H1 (cell line): ENCODE results near the gene TBCD. TPM values are rescaled to one million over a fixed set of nuclear protein-coding genes. Genes with fewer than 3 reads are reported as not detected.

Experiments
- CTCF ChIA-PET: fragments of 300-600 bp; sonication (Branson Sonifier 250); formaldehyde crosslinking; loops from one replicate; lab custom pipeline; 2021; ENCODE audit not compliant: partially characterized antibody; lab: Charles Lee
- POLR2A ChIA-PET: fragments of 300-600 bp; sonication (Branson Sonifier 250); formaldehyde crosslinking; loops from one replicate; lab custom pipeline; 2021; ENCODE audit warnings: inconsistent platforms; ENCODE audit not compliant: partially characterized antibody; lab: Charles Lee
- DNase-seq, 2 experiments: peaks; one replicate each; pipeline versions ENCODE4 v3.0.0 to v3.0.0-alpha.2; 2010 to 2022; ENCODE audit warnings: low spot score in 2 of 2, low read depth in 1 of 2, mixed read lengths in 1 of 2
- FAIRE-seq: peaks from 2 replicates; lab custom pipeline; 2011; peaks lifted over from hg19 to GRCh38; lab: Jason Lieb, UNC
- H2AFZ ChIP-seq: 2 replicates; pipeline ENCODE4 v1.8.1; 2012; ENCODE audit warnings: low read length, inconsistent platforms
- H2AK5ac ChIP-seq: 2 replicates; pipeline ENCODE4 v1.6.1; 2013; ENCODE audit warnings: low read depth, low read length
- H2BK120ac ChIP-seq: replicated peaks from 2 replicates; pipeline ENCODE3; 2013; ENCODE audit warnings: low read depth, low read length, inconsistent platforms
- H2BK12ac ChIP-seq: 2 replicates; pipeline ENCODE4 v1.6.1; 2013; ENCODE audit warnings: low read depth, low read length
- H2BK15ac ChIP-seq: 2 replicates; pipeline ENCODE4 v1.6.1; 2013; ENCODE audit warnings: low read length
- H2BK20ac ChIP-seq: 2 replicates; pipeline ENCODE4 v1.6.1; 2013; ENCODE audit warnings: low read length
- H2BK5ac ChIP-seq: 2 replicates; pipeline ENCODE4 v1.6.1; 2013; ENCODE audit warnings: low read depth, low read length
- H3K14ac ChIP-seq: 2 replicates; pipeline ENCODE4 v1.6.1; 2013; ENCODE audit warnings: inconsistent platforms; ENCODE audit not compliant: insufficient read length
- H3K18ac ChIP-seq: 2 replicates; pipeline ENCODE4 v1.6.1; 2013; ENCODE audit warnings: low read length; ENCODE audit errors: extremely low read depth
- H3K23ac ChIP-seq: 2 replicates; pipeline ENCODE4 v1.6.1; 2013; ENCODE audit warnings: inconsistent platforms; ENCODE audit not compliant: insufficient read length
- H3K23me2 ChIP-seq: 2 replicates; pipeline ENCODE4 v1.6.1; 2013; ENCODE audit warnings: low read depth, low read length
- H3K27ac ChIP-seq: 2 replicates; pipeline ENCODE4 v1.6.1; 2011; ENCODE audit warnings: low read depth, low read length, inconsistent platforms
- H3K27me3 ChIP-seq, 4 experiments: replicated peaks in 1 of 4; 1 replicate in 1 of 4; 2 replicates in 3 of 4; pipeline versions ENCODE4 v1.6.1 to v1.8.1; 2011 to 2013; ENCODE audit warnings: low read length in 3 of 4, mild to moderate bottlenecking in 3 of 4, inconsistent platforms in 2 of 4, mixed read lengths in 2 of 4, moderate library complexity in 1 of 4; ENCODE audit not compliant: control insufficient read depth in 3 of 4, insufficient read depth in 3 of 4; ENCODE audit errors: extremely low read depth in 1 of 4
- H3K36me3 ChIP-seq, 4 experiments: 2 replicates each; pipeline versions ENCODE4 v1.6.1 to v1.8.1; 2011 to 2013; ENCODE audit warnings: mild to moderate bottlenecking in 4 of 4, low read length in 3 of 4, moderate library complexity in 2 of 4, control low read depth in 1 of 4, inconsistent platforms in 1 of 4; ENCODE audit not compliant: insufficient read depth in 4 of 4, control insufficient read depth in 2 of 4
- H3K4ac ChIP-seq: replicated peaks from 2 replicates; pipeline ENCODE3; 2013; ENCODE audit warnings: low read length, low read depth, mixed read lengths, inconsistent platforms; ENCODE audit not compliant: insufficient read length
- H3K4me1 ChIP-seq, 4 experiments: replicated peaks in 1 of 4; 1 replicate in 1 of 4; 2 replicates in 3 of 4; pipeline versions ENCODE4 v1.6.1 to v1.8.1; 2011 to 2013; ENCODE audit warnings: low read length in 3 of 4, inconsistent platforms in 2 of 4, mixed read lengths in 1 of 4; ENCODE audit not compliant: insufficient read depth in 4 of 4, control insufficient read depth in 3 of 4
- H3K4me2 ChIP-seq, 2 experiments: 2 replicates each; pipeline versions ENCODE4 v1.6.1 to v1.8.1; 2011 to 2013; ENCODE audit warnings: low read depth in 2 of 2, low read length in 2 of 2, control low read depth in 1 of 2, inconsistent platforms in 1 of 2, mild to moderate bottlenecking in 1 of 2; ENCODE audit not compliant: insufficient read depth in 1 of 2
- H3K4me3 ChIP-seq, 4 experiments: fragments of 200-600, 300-600 bp in 1 of 4; sonication (generic), shearing (Covaris generic), sonication (Bioruptor Twin) in 1 of 4; 2 replicates each; pipeline versions ENCODE4 v1.5.1 to v1.8.1; 2011 to 2016; ENCODE audit warnings: low read length in 4 of 4, low read depth in 3 of 4, control low read depth in 2 of 4, inconsistent platforms in 2 of 4, mild to moderate bottlenecking in 2 of 4, mixed read lengths in 1 of 4, moderate library complexity in 1 of 4; ENCODE audit not compliant: insufficient read depth in 2 of 4; ENCODE audit errors: extremely low read depth in 1 of 4
- H3K56ac ChIP-seq: replicated peaks from 2 replicates; pipeline ENCODE3; 2013; ENCODE audit warnings: low read depth, mild to moderate bottlenecking, mixed read lengths, low read length, inconsistent platforms; ENCODE audit not compliant: insufficient read length
- H3K79me1 ChIP-seq: 2 replicates; pipeline ENCODE4 v1.6.1; 2013; ENCODE audit warnings: low read depth, low read length, control low read depth
- H3K79me2 ChIP-seq, 2 experiments: 2 replicates each; pipeline versions ENCODE4 v1.6.1 to v1.8.1; 2012 to 2013; ENCODE audit warnings: low read length in 2 of 2, mild to moderate bottlenecking in 2 of 2, inconsistent platforms in 1 of 2; ENCODE audit not compliant: insufficient read depth in 2 of 2, control insufficient read depth in 1 of 2
- H3K9ac ChIP-seq, 4 experiments: replicated peaks in 1 of 4; 1 replicate in 1 of 4; 2 replicates in 3 of 4; pipeline versions ENCODE4 v1.6.1 to v1.8.1; 2011 to 2013; ENCODE audit warnings: low read depth in 3 of 4, low read length in 3 of 4, control low read depth in 2 of 4, mild to moderate bottlenecking in 2 of 4, moderate library complexity in 2 of 4, inconsistent platforms in 1 of 4; ENCODE audit errors: extremely low read depth in 1 of 4
- H3K9me3 ChIP-seq, 2 experiments: 2 replicates each; pipeline versions ENCODE4 v1.6.1 to v1.8.1; 2012 to 2013; ENCODE audit warnings: mild to moderate bottlenecking in 2 of 2, moderate library complexity in 2 of 2, control low read depth in 1 of 2, inconsistent platforms in 1 of 2, low read depth in 1 of 2, low read length in 1 of 2, mixed read lengths in 1 of 2; ENCODE audit not compliant: insufficient read depth in 2 of 2
- H4K20me1 ChIP-seq, 2 experiments: replicated peaks in 1 of 2; 2 replicates each; pipeline versions ENCODE3 to v1.8.1; 2011 to 2013; ENCODE audit warnings: inconsistent platforms in 2 of 2, low read length in 2 of 2, mild to moderate bottlenecking in 1 of 2; ENCODE audit not compliant: insufficient read depth in 2 of 2, control insufficient read depth in 1 of 2
- H4K5ac ChIP-seq: 2 replicates; pipeline ENCODE4 v1.6.1; 2013; ENCODE audit warnings: low read length, low read depth, mixed read lengths, inconsistent platforms; ENCODE audit not compliant: insufficient read length
- H4K8ac ChIP-seq: 2 replicates; pipeline ENCODE4 v1.8.0; 2013; ENCODE audit warnings: mild to moderate bottlenecking, moderate library complexity, low read length, inconsistent platforms; ENCODE audit not compliant: insufficient read depth; ENCODE audit errors: extremely low read depth
- H4K91ac ChIP-seq: replicated peaks from 2 replicates; pipeline ENCODE3; 2013; ENCODE audit warnings: low read length, mixed read lengths, inconsistent platforms; ENCODE audit not compliant: insufficient read length
- BRCA1 ChIP-seq: IDR thresholded peaks from 2 replicates; pipeline ENCODE4 v1.6.1; 2012; ENCODE audit warnings: low read depth, low read length, improper control_type of control experiment
- CBX5 ChIP-seq: fragments of 300-800, 300-1000 bp; sonication (generic); IDR thresholded peaks from 2 replicates; pipeline ENCODE4 v1.7.1; 2016; ENCODE audit warnings: antibody characterized with exemption, low read length, low read depth
- CHD2 ChIP-seq: IDR thresholded peaks from 2 replicates; pipeline ENCODE4 v1.6.1; 2012; ENCODE audit warnings: low read length, improper control_type of control experiment
- GTF2F1 ChIP-seq: IDR thresholded peaks from 2 replicates; pipeline ENCODE4 v1.6.1; 2012; ENCODE audit warnings: low read depth, low read length, improper control_type of control experiment, borderline replicate concordance
- JUN ChIP-seq: IDR thresholded peaks from 2 replicates; pipeline ENCODE4 v1.6.1; 2011; ENCODE audit warnings: low read depth, mild to moderate bottlenecking, improper control_type of control experiment, low read length
- KDM5A ChIP-seq: fragments of 200-600 bp; IDR thresholded peaks from 2 replicates; pipeline ENCODE4 v1.7.1; 2012; ENCODE audit warnings: mild to moderate bottlenecking, low read length, inconsistent platforms, mixed read lengths
- MAFK ChIP-seq: IDR thresholded peaks from 2 replicates; pipeline ENCODE4 v1.6.1; 2012; ENCODE audit warnings: low read depth, mild to moderate bottlenecking, improper control_type of control experiment, low read length
- RAD21 ChIP-seq, 2 experiments: IDR thresholded peaks in 1 of 2; conservative IDR thresholded peaks in 1 of 2; 2 replicates each; pipeline ENCODE4 v1.6.1; 2011; ENCODE audit warnings: low read depth in 2 of 2, low read length in 2 of 2, improper control_type of control experiment in 1 of 2, inconsistent platforms in 1 of 2, mild to moderate bottlenecking in 1 of 2, moderate library complexity in 1 of 2
- RNF2 ChIP-seq: fragments of 200-900, 300-1000 bp; sonication (generic); IDR thresholded peaks from 2 replicates; pipeline ENCODE4 v1.7.1; 2016; ENCODE audit warnings: borderline replicate concordance, low read depth, mild to moderate bottlenecking, antibody characterized with exemption, low read length; ENCODE audit not compliant: poor library complexity, severe bottlenecking; ENCODE audit errors: missing control alignments
- SUZ12 ChIP-seq: fragments of 200-600 bp; sonication (generic); IDR thresholded peaks from 2 replicates; pipeline ENCODE4 v1.6.1; 2012; ENCODE audit warnings: mild to moderate bottlenecking, inconsistent platforms, low read length, moderate library complexity, mixed read lengths
- WGBS, 2 experiments: shearing (Covaris generic) in 1 of 2; methylation state at CpG; one replicate each; pipeline versions ENCODE4 v1.1.6 to v1.1.7; 2013 to 2015; ENCODE audit warnings: low lambda C conversion rate in 2 of 2, mixed read lengths in 2 of 2, inconsistent platforms in 1 of 2, low coverage in 1 of 2, missing lambda C conversion rate in 1 of 2; ENCODE audit not compliant: insufficient replicate concordance in 2 of 2, insufficient coverage in 1 of 2, insufficient read length in 1 of 2; ENCODE audit errors: extremely low coverage in 1 of 2, missing lambda C conversion rate in 1 of 2; 5-methylcytosine and 5-hydroxymethylcytosine counted together
- polyA plus RNA-seq, 7 experiments: library from polyadenylated mRNA; depleted of rRNA in 3 of 7; stranded (reverse) in 5 of 7; unstranded in 2 of 7; fragments of >200 nt in 5 of 7; fragments of 200-250 nt in 2 of 7; gene quantifications; 1 replicate in 5 of 7; 2 replicates in 1 of 7; 4 replicates in 1 of 7; pipeline versions ENCODE4 v1.2.1 to v1.2.3, GENCODE V29; 2011 to 2013; ENCODE audit warnings: missing spikeins in 2 of 7, mixed read lengths in 2 of 7
- total RNA-seq: library from RNA; stranded (reverse); fragmentation: NEBNext Ultra II Directional; extraction: Animal tissue kit (Norgen Biotek cat#: 25700); gene quantifications from 2 replicates; pipeline ENCODE4 v1.2.1, GENCODE V29; 2021
- TF ChIP-seq, protein P1 (sequence below): IDR thresholded peaks from 2 replicates; pipeline ENCODE4 v1.6.1; 2012; ENCODE audit warnings: inconsistent platforms
- TF ChIP-seq, protein P2 (sequence below): IDR thresholded peaks from 2 replicates; pipeline ENCODE4 v1.6.1; 2011; ENCODE audit warnings: low read depth, mild to moderate bottlenecking, low read length; ENCODE audit not compliant: insufficient read depth

TBCD gene
- total and polyA plus RNA-seq, 2 of the 8 experiments (the other 6 are each of a cell fraction or from before 2014, with no cell fraction given), result 118 to 162 TPM

DNA sequence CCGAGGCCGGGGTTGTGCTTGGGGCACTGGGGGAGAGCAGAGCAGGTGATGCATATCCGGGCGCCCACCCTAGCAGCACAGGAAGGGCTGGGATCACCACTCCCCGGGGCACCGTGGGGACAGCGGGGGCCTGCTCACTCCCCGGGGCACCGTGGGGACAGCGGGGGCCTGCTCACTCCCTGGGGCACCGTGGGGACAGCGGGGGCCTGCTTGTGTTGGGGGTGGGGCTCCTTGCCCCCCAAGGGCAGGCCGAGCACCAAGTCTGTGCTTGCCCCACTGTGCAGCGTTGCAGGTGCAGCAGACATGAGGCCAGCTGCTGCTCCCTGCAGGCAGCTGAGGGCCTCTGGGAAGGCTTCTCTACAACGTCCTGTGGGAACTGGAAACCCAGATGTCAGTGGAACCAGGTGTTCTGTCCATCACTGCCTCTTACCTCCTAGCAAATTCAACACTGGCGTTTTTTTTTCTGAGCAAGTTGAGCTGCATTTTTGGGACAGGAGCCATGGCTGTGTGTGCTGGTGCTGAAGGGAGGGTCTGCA is 112.9 kb downstream of the TBCD start:
- Histone ChIP-seq H3K9me3 (no peaks in the 10 kb centered on the region), H3K36me3 (no peaks in the 10 kb centered on the region; a peak in 2 of 8 replicates), H2BK15ac (no peak overlapping the region), H3K27me3 (no peaks in the 10 kb centered on the region), H2BK20ac (no peak overlapping the region), H3K4me2 (no peak overlapping the region), H3K23me2 (no peaks in the 10 kb centered on the region), H4K5ac (no peak overlapping the region), H3K56ac (no peak overlapping the region), H3K27ac (no peak overlapping the region), H3K4me1 (peaks cover 0 to 8% (median 2%) of the 10 kb centered on the region in 4 experiments; a peak in 4 of 7 replicates), H3K4me3 (no peak overlapping the region), H3K23ac (no peak overlapping the region), H3K4ac (no peak overlapping the region), H3K79me2 (peaks cover 0 to 18% of the 10 kb centered on the region in 2 experiments; a peak in 1 of 4 replicates), H2AFZ (no peak overlapping the region), H2AK5ac (no peak overlapping the region), H3K18ac (no peak overlapping the region), H2BK12ac (no peak overlapping the region), H4K20me1 (peaks cover 5 to 20% of the 10 kb centered on the region in 2 experiments), H3K14ac (no peak overlapping the region), H2BK5ac (no peak overlapping the region), H4K8ac (no peak overlapping the region), H2BK120ac (no peak overlapping the region), H3K9ac (no peak overlapping the region), H4K91ac (no peak overlapping the region), H3K79me1 (peaks cover 15% of the 10 kb centered on the region)
- CTCF ChIA-PET, result interaction anchor here (0.8 to 2.2 kb wide), 5 partner anchors 10 to 154 kb away, joined by 3 to 5 read pairs (median 3); no protein-coding TSS in a partner anchor
- 91% methylated on average over 8 of the region's 16 CpGs; no CpG with 5 or more reads in 1 of the 2 experiments for WGBS, 2 experiments
- DNase-seq (no peak), FAIRE-seq (no peak)
- POLR2A ChIA-PET, result no interaction called here
- TF ChIP-seq JUN, result no peak
- TF ChIP-seq CHD2, result no peak
- no peak for TF ChIP-seq SUZ12
- TF ChIP-seq RAD21 (IDR thresholded peaks at IDR 0.05 in 1 of 2, conservative IDR thresholded peaks at IDR 0.05 in 1 of 2; ENCODE audit: low read depth in 2 of 2, low read length in 2 of 2), result no peak
- TF ChIP-seq MAFK, result no peak
- TF ChIP-seq CBX5, result no peak
- TF ChIP-seq, protein P1, sequence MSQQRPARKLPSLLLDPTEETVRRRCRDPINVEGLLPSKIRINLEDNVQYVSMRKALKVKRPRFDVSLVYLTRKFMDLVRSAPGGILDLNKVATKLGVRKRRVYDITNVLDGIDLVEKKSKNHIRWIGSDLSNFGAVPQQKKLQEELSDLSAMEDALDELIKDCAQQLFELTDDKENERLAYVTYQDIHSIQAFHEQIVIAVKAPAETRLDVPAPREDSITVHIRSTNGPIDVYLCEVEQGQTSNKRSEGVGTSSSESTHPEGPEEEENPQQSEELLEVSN, result no peak
- no peak for TF ChIP-seq KDM5A
- TF ChIP-seq, protein P2, sequence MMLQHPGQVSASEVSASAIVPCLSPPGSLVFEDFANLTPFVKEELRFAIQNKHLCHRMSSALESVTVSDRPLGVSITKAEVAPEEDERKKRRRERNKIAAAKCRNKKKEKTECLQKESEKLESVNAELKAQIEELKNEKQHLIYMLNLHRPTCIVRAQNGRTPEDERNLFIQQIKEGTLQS, result no peak
- TF ChIP-seq RNF2, result no peak
- TF ChIP-seq GTF2F1, result no peak
- no peak for TF ChIP-seq BRCA1
